ENCODE data around the gene TEFM.

TEFM gene

DNA sequence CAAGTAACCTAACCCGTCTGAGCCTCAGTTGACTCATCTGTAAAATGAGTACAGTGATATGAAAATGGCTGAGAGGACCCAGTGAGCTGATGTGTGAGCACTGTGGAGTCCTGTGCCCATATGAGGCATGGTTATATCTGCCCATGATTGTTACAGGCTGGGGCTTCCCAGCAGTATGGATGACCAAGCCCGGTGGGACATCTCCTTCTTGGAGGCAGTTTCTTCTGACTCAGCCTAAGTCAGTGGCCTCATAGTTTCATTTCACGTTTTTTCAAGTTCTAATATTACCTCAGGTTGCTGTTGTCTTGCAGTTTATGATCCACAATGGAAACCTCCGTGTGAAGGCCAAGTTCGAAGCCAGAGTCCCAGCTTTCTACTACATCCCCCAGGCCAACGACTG lies 20.5 kb upstream of the TEFM start:
- TF ChIP-seq CTCF (conservative IDR thresholded peaks at IDR 0.05; ENCODE audit: low read length) (no peak), EZH2phosphoT487 (IDR thresholded peaks at IDR 0.05; ENCODE audit: borderline replicate concordance) (no peak)
- H2AFZ ChIP-seq (ENCODE audit: low read length) = no peak overlapping the region
- H3K79me2 ChIP-seq (ENCODE audit: insufficient read depth, low read length) = no peaks in the 10 kb centered on the region
- H3K4me1 ChIP-seq (ENCODE audit: insufficient read depth, low read length, poor library complexity, severe bottlenecking) = no peaks in the 10 kb centered on the region
- H4K20me1 ChIP-seq (ENCODE audit: insufficient read depth, low read length, poor library complexity, severe bottlenecking) = no peaks in the 10 kb centered on the region
- H3K9me3 ChIP-seq (ENCODE audit: insufficient read depth, low read depth, low read length) = no peaks in the 10 kb centered on the region
- no peaks in the 10 kb centered on the region for H3F3A ChIP-seq (ENCODE audit: low read depth)
- no peaks in the 10 kb centered on the region for H3K9me2 ChIP-seq (replicated peaks; ENCODE audit: low read depth, low read length)
- H3K4me3 ChIP-seq (ENCODE audit: low read length, poor library complexity, severe bottlenecking) = no peak overlapping the region
- no peak overlapping the region for H3K9ac ChIP-seq (ENCODE audit: low read depth, low read length, poor library complexity, severe bottlenecking)
- no peaks in the 10 kb centered on the region for H3K36me3 ChIP-seq (ENCODE audit: insufficient read depth, low read length)
- H3K27me3 ChIP-seq (ENCODE audit: insufficient read depth, low read length, poor library complexity, severe bottlenecking) = no peaks in the 10 kb centered on the region
- H3K4me2 ChIP-seq (ENCODE audit: low read depth, low read length, poor library complexity, severe bottlenecking) = no peak overlapping the region

GRCh38 chr17:30924341-30924740 lies 18.3 kb upstream of the TEFM start:
- no peaks in the 10 kb centered on the region for H3K9me3 ChIP-seq (ENCODE audit: insufficient read depth, low read depth, low read length)
- H3K9me2 ChIP-seq (replicated peaks; ENCODE audit: low read depth, low read length) = no peaks in the 10 kb centered on the region
- no peak overlapping the region for H3K4me3 ChIP-seq (ENCODE audit: low read length, poor library complexity, severe bottlenecking)
- no peaks in the 10 kb centered on the region for H3F3A ChIP-seq (ENCODE audit: low read depth)
- no peak for TF ChIP-seq EZH2phosphoT487 (IDR thresholded peaks at IDR 0.05; ENCODE audit: borderline replicate concordance)
- TF ChIP-seq CTCF (conservative IDR thresholded peaks at IDR 0.05; ENCODE audit: low read length) = no peak
- no peaks in the 10 kb centered on the region for H3K79me2 ChIP-seq (ENCODE audit: insufficient read depth, low read length)
- no peak overlapping the region for H3K9ac ChIP-seq (ENCODE audit: low read depth, low read length, poor library complexity, severe bottlenecking)
- H3K4me1 ChIP-seq (ENCODE audit: insufficient read depth, low read length, poor library complexity, severe bottlenecking) = no peaks in the 10 kb centered on the region
- H4K20me1 ChIP-seq (ENCODE audit: insufficient read depth, low read length, poor library complexity, severe bottlenecking) = no peaks in the 10 kb centered on the region
- no peak overlapping the region for H3K4me2 ChIP-seq (ENCODE audit: low read depth, low read length, poor library complexity, severe bottlenecking)
- H3K36me3 ChIP-seq (ENCODE audit: insufficient read depth, low read length) = no peaks in the 10 kb centered on the region
- no peak overlapping the region for H2AFZ ChIP-seq (ENCODE audit: low read length)
- H3K27me3 ChIP-seq (ENCODE audit: insufficient read depth, low read length, poor library complexity, severe bottlenecking) = no peaks in the 10 kb centered on the region

DNA sequence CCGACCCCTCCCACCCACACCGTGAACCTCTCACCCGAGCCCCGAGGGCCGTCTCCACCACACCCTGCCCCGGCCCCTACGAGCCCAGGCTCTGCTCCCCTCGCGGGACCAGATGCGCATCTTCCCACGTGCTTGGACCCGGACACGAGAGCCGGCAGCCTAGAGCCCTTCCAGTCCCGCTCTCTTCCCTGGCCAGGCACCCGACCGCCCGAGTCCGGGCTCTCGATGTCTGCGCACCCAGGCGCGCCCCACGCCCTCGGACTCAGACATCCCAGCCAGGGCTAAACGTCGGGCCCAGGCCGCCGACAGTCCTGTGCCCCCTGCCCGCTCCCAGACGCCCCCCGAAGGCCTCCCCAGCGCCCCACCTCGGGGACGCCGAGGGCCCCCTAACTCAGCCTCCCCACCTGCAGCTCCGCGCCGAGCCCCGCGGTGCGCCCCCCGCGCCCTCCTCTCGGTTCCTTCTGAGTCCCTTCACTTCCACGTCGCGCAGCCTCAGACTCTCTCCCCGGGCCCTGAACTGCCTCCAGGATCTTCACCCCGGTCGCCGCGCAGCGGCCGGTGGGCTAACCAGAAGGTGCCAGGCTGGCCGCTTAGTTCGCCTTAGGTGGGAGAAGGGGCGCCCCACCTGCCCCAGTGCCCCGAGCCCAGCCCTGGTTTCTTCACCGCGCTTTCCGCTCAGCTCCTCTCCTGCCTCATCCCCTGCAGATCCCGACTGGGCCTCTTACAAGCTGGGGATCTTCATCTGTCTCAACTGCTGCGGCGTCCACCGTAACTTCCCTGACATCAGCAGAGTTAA lies 16.4 kb upstream of the TEFM start:
- Histone ChIP-seq H3K4me3 (ENCODE audit: low read length, poor library complexity, severe bottlenecking) (no peak overlapping the region), H3K9me2 (replicated peaks; ENCODE audit: low read depth, low read length) (no peaks in the 10 kb centered on the region), H3K4me2 (ENCODE audit: low read depth, low read length, poor library complexity, severe bottlenecking) (no peak overlapping the region), H3K9ac (ENCODE audit: low read depth, low read length, poor library complexity, severe bottlenecking) (no peak overlapping the region), H3K27me3 (ENCODE audit: insufficient read depth, low read length, poor library complexity, severe bottlenecking) (no peaks in the 10 kb centered on the region), H3K9me3 (ENCODE audit: insufficient read depth, low read depth, low read length) (no peaks in the 10 kb centered on the region), H3K36me3 (ENCODE audit: insufficient read depth, low read length) (no peaks in the 10 kb centered on the region), H3F3A (ENCODE audit: low read depth) (no peaks in the 10 kb centered on the region), H2AFZ (ENCODE audit: low read length) (no peak overlapping the region), H4K20me1 (ENCODE audit: insufficient read depth, low read length, poor library complexity, severe bottlenecking) (no peaks in the 10 kb centered on the region), H3K79me2 (ENCODE audit: insufficient read depth, low read length) (no peaks in the 10 kb centered on the region), H3K4me1 (ENCODE audit: insufficient read depth, low read length, poor library complexity, severe bottlenecking) (no peaks in the 10 kb centered on the region)
- TF ChIP-seq CTCF (conservative IDR thresholded peaks at IDR 0.05; ENCODE audit: low read length) (no peak), EZH2phosphoT487 (IDR thresholded peaks at IDR 0.05; ENCODE audit: borderline replicate concordance) (no peak)

Data from Loucy (cell line).